ENCODE measurements around the gene BCL2L2. TPM values are rescaled to one million over a fixed set of nuclear protein-coding genes. Genes with fewer than 3 reads are reported as not detected.
"Not testable (repeated sequence)": the region's sequence is repeated elsewhere in the genome, so short reads cannot be mapped to it uniquely, and the experiment has no call there.

Gene BCL2L2
- total RNA-seq: 10.4 and 11.8 TPM in 2 replicates

- intact Hi-C loops (cut with micrococcal nuclease): loop anchor here (1.0 to 10.0 kb wide), 2 partner anchors 15 to 922 kb away; partner anchors contain the start of gene PABPN1
- peaks cover 9% of the 10 kb centered on the region for H3K36me3 Mint-ChIP-seq (ENCODE audit: low read depth)
- peak within 1 kb of the TSS; percentile 82 for H3K4me3 Mint-ChIP-seq
- peak within 1 kb of the TSS; percentile 79 for H3K27ac Mint-ChIP-seq
- TF ChIP-seq CTCF (IDR thresholded peaks at IDR 0.05): no peak
- POLR2A ChIA-PET: interaction anchor here (0.6 to 14.2 kb wide), 5 partner anchors 10 to 708 kb away, joined by 3 to 339 read pairs (median 7); partner anchors contain the start of genes ACIN1, C14orf119 and PABPN1
- ATAC-seq (ENCODE audit: low read depth): no peak
- DNase-seq: peak; percentile 41
- H3K9me3 Mint-ChIP-seq: no peaks in the 10 kb centered on the region
- peaks cover 37% of the 10 kb centered on the region for H3K4me1 Mint-ChIP-seq
- no peaks in the 10 kb centered on the region for H3K27me3 Mint-ChIP-seq
- CTCF ChIA-PET: interaction anchor here (1.6 kb wide), 1 partner anchor 15 kb away, joined by 6 read pairs; the partner anchor contains the start of gene PABPN1
Observed at GRCh38 chr14:23306412-23307145, at the start of gene BCL2L2. Gene BCL2L2, plus strand, starts transcription at chr14:23306833. Its CDS starts 935 bp downstream, at chr14:23307768.

- Mint-ChIP-seq H3K36me3 (ENCODE audit: low read depth) (no peaks in the 10 kb centered on the region), H3K27ac (no peak overlapping the region), H3K4me1 (no peaks in the 10 kb centered on the region), H3K4me3 (no peak overlapping the region), H3K9me3 (no peaks in the 10 kb centered on the region), H3K27me3 (peaks cover 35% of the 10 kb centered on the region)
- TF ChIP-seq CTCF (IDR thresholded peaks at IDR 0.05): no peak
- ChIA-PET POLR2A (no interaction called here), CTCF (interaction anchor here (2.2 kb wide), 1 partner anchor 122 kb away, joined by 5 read pairs; no protein-coding TSS in a partner anchor)
- no peak for DNase-seq
- ATAC-seq (ENCODE audit: low read depth): no peak
- intact Hi-C loops (cut with micrococcal nuclease): no loop called here
Observed at GRCh38 chr14:23258256-23258655, 48.4 kb upstream of the BCL2L2 start.

GRCh38 chr14:23259426-23259825, 47.2 kb upstream of the BCL2L2 start:
- peaks cover 37% of the 10 kb centered on the region for H3K27me3 Mint-ChIP-seq
- TF ChIP-seq CTCF (IDR thresholded peaks at IDR 0.05): no peak
- H3K4me1 Mint-ChIP-seq: no peaks in the 10 kb centered on the region
- H3K4me3 Mint-ChIP-seq: no peak overlapping the region
- ChIA-PET POLR2A (interaction anchor here (1.2 kb wide), 1 partner anchor 22 kb away, joined by 4 read pairs; the partner anchor contains the start of gene RNF212B), CTCF (interaction anchor here (0.7 to 2.2 kb wide), 3 partner anchors 121 to 191 kb away, joined by 3 to 5 read pairs (median 5); no protein-coding TSS in a partner anchor)
- ATAC-seq (ENCODE audit: low read depth) (no peak), DNase-seq (no peak)
- no peaks in the 10 kb centered on the region for H3K36me3 Mint-ChIP-seq (ENCODE audit: low read depth)
- no peak overlapping the region for H3K27ac Mint-ChIP-seq
- intact Hi-C loops (cut with micrococcal nuclease): no loop called here
- no peaks in the 10 kb centered on the region for H3K9me3 Mint-ChIP-seq

- H3K36me3 Mint-ChIP-seq (ENCODE audit: low read depth); H3K27ac Mint-ChIP-seq; intact Hi-C loops (cut with micrococcal nuclease); H3K9me3 Mint-ChIP-seq; H3K4me1 Mint-ChIP-seq; ATAC-seq (ENCODE audit: low read depth); H3K4me3 Mint-ChIP-seq; POLR2A ChIA-PET; DNase-seq: not testable (repeated sequence)
- peaks cover 48% of the 10 kb centered on the region for H3K27me3 Mint-ChIP-seq
- CTCF ChIA-PET: interaction anchor here (1.3 kb wide), 1 partner anchor 140 kb away, joined by 5 read pairs; no protein-coding TSS in a partner anchor
Observed at GRCh38 chr14:23260849-23261248, 45.8 kb upstream of the BCL2L2 start.

GRCh38 chr14:23269193-23269592, 37.4 kb upstream of the BCL2L2 start:
- Mint-ChIP-seq H3K27ac (no peak overlapping the region), H3K36me3 (ENCODE audit: low read depth) (no peaks in the 10 kb centered on the region), H3K4me1 (no peaks in the 10 kb centered on the region), H3K4me3 (no peak overlapping the region), H3K9me3 (no peaks in the 10 kb centered on the region), H3K27me3 (peaks cover 13% of the 10 kb centered on the region)
- ChIA-PET POLR2A (no interaction called here), CTCF (no interaction called here)
- no peak for DNase-seq
- no peak for ATAC-seq (ENCODE audit: low read depth)
- intact Hi-C loops (cut with micrococcal nuclease): no loop called here
- TF ChIP-seq CTCF (IDR thresholded peaks at IDR 0.05): no peak
